Activated gamma-delta T cell treated with anti-CD3 and anti-CD28 coated beads, Interleukin-2, amount 50 U/mL, for 16 hours (primary cell): ENCODE measurements around the gene INSRR.

Experiments used
- DNase-seq: peaks from one replicate; pipeline ENCODE4 v3.0.0-alpha.2; 2020; ENCODE audit warnings: low read depth

Gene INSRR

GRCh38 chr1:156832434-156832833 lies 26.5 kb downstream of the INSRR start:
- DNase-seq, result no peak

DNA sequence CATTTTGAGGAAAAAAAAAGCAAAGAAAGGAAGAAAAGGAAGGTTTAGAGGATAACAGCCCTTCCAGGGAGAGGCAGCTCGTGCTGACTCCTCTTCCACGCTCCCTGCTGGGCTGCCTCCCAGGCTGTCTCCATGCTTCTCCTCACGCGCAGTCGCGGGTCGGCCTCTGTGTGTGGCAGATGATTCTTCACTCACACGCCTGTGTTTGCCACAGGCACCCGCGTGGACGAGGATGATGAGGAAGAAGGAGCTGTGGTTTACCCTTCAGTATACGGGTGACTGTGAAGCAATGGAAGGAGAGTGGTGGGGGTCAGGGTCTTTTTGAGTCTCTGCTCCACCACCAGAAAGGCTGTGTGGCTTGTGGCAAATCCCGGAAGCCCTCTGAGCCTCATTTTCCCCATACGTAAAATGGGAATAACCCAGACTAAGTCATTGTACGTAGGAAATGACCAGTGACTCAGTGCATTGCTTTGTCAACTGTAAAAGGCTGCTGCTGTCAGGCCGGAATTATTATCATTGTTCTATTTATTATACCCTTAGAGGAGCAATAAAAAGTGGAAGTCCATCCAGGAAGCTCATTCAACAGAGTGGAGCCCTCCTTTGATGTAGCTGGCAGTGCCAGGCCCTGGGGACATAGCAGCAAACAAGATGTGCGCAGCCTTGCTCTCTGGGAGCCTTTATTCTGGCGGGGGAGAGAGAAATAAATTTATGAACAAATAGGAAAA lies 30.4 kb downstream of the INSRR start:
- DNase-seq, result no peak

DNA sequence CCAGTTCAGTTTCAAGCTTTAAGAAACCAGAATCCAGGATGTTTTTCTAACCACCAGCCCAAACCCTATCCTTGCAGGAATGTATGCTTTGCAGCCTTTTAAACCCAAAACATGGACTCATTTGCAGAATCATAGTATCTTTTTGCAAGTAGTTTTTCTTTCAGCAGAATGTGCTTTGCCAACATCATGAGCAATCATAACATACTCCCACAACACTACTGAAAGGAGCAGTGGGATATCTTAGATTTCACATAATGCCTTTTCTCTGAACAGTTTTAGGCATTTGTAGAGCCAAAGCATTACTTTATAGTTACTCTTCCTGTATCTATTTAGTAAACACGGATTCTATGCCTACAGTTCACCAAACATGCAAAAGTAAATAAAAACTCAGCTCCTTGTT lies 32.3 kb downstream of the INSRR start:
- DNase-seq, result no peak

DNA sequence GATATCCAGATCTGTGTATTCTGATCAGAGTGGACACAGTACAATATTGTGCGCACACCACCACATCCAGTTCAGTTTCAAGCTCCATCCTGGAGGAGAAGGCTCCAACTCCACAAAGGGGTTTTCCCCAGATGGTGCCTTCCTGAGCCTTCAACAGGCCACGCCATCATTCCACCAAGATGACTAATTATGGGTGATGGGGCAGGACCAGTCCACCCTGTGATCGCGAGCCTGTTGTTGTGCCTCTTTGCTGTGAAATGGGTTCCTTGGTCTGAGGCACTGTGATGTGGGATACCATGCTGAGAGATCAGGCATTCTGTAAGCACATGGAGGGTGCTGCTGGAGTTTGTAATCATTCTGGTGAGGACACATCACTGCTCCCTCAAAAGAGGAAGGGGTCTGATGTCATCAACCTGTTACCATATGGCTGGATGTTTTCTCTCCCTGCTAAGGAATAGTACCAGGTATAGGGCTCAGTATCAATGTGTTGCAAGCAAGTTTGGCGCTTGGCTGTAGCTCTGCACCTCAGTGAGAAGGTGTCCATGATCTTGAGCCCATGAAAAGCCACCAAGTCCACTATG lies 35.6 kb downstream of the INSRR start:
- DNase-seq, result no peak

- DNase-seq, result no peak
These were observed 36.2 kb downstream of the INSRR start for GRCh38 chr1:156822680-156823079.

GRCh38 chr1:156821801-156822200 lies 37.1 kb downstream of the INSRR start:
- no peak for DNase-seq

DNA sequence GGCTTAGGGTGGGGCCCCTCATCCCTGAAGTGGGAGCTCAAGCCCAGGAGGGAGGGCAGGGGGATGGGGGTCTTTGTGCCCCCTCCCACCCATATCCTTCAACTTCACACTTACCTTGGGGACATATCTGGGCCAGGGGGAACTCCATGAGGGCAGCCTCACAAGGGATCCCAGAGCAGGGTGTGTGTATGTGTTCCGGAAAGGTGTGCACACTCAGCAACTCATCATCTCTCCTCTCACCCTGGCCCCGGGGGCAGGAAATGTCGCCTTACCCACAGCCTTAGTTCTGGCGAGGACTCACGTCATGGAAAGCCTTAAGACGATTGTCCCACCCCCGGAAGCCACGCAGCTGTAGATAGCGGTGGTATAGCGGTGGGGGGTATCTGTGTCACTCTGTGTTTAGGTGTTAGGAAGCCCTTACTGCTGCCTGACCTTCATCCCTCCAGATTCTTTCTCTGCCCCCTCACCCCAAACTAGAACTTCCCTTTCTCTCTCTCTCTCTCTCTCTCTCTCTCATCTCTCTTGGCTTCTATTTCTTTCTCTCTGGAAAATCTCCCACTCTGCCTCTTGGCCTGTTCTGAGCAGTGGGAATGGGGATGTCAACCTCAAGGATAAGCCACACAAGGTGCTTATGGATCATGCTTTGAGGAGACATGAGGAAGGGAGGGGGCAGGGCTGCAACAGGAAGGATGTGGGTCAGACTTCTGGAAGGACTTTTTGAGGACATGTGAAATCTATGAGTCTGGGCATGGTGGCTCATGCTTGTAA lies 42.2 kb downstream of the INSRR start, which contains the start of gene SH2D2A:
SH2D2A (minus strand) TSS at position 288 of the 768 bp plus-strand sequence; CDS start at position 148, 140 bp downstream.
- peak; percentile 95 for DNase-seq

DNA sequence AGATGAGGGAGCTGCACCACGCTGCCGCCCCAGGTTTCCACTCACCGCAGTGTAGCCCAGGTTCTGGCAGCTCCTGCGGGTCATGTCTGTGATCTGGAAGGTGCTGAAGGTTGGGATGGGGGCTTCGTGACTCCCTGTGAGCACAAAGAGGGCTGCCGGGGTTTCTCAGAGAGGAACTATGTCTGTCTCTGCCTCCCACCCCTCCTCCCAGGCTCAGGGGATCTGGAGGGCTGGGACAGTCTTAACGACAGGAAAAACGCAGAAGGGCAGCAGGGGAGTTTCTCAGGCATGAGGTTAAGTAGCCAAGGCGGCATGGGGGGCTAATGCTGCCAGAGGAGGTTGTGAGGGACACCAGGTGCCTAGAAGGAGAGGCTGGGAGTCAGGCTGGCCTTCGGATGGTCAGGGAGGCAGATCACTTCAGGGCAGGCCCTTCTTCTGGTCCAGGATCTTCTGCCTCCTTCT lies 42.9 kb downstream of the INSRR start:
- no peak for DNase-seq

DNA sequence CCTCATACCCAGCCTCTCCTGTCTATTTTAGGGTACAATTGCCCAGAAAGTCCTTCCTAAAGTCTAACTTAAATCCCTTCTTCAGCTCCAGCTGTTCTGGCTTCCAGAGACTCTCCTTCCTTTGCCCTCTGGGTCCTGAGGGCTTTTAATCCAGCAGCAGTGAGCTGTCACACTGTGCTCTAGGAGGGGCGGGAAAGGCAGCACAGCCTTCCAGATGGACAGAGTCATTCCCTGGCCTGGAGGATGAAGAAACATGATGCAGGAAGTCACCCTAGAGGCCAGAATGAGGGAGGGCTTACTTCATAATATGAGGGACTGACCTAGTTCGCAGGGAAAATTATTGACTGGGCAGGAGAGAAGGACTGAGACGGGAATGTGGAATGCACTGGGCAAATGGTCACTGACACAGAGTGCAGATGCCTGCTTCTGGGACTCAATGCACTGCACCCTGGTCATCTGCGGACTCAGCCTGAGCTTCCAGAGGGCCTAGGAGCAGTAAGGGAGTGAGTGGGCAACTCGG lies 43.5 kb downstream of the INSRR start:
- no peak for DNase-seq

DNA sequence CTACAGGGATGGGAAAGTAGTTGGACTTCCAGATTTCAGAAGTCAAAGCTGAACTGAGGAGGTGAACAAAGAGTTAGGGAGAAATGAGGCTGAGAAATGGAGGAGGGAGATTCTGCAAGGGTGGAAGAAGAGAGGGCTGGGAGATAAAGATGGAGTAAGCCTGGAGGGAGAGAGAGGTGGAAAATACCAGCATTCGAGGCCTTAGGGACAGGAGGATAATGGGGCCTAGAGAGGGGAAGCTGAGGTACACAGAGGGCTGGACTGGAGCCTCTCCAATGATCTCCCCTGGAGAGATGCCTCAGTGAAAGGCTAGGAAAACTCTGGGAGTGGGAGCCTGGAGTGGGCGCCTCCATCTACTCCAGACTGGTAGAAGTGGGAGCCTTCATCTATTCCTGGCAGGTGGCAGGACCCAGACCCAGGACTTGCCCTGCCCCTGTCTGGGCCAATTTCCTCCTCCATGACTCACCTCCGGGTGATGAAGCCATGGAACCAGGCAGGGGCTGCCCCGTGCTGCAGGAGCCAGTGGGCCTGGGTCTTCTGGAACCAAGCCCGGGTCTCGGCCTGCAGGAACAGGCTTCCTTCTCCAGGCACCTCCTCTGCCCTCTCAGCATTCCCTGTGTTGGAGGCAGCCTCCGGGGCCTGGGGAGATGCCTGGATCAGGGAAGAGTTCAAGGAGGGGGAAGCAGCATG lies 44.2 kb downstream of the INSRR start:
- DNase-seq, result no peak

DNA sequence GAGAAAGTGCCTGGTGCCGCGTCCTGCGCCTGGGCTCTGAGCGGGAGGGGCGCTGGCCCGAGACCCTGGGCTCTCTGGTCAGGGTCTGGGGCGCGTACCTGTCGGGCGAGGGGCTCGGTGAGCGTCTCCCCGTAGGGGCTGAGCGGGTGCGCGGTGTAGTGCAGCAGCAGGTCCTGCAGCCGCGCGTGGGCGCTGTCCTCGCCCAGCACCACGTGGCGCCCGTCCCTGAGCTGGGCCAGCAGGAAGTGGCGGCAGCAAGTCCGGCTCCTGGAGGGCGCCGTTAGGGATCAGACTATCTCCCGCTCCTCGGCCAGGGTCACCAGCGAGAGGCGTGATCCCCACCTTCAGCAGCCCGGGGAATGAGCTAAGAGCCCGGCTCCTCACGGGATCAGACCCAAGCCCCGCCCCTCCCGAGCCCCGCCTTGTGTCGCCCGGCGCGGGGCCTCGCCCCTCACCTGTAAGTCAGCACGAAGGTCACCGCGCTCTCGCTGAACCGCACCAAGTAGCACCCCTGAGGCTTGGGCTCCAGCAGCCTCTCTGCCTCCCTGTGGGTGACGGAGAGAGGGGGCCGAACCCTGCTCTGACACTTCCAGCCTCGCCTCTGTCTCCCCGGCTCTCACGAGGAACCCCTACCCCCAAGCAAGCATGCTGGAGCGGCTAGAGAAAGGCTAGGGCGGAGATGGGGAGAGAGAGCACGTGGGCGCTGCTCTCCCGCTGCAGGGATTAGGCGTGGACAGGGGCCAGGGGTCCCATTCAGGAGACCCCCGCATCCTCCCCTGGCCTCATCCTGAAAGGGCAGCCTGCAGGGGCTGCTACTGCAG lies 45.0 kb downstream of the INSRR start:
- peak; percentile 60 for DNase-seq

DNA sequence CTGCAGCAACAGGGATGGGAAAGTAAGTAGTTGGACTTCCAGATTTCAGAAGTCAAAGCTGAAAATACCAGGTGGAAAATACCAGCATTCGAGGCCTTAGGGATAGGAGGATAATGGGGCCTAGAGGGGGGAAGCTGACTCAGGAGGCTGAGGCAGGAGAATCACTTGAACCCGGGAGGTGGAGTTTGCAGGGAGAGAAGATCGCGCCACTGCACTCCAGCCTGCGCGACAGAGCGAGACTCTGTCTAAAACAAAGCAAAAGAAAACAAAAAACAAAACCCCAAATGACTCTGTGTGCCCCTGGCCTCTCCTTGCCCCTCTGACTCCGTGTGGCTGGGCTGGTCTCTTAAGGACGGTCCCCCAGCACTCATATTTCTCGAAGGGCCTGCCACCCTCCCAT lies 45.6 kb downstream of the INSRR start:
- no peak for DNase-seq

GRCh38 chr1:156812293-156812990 lies 46.5 kb downstream of the INSRR start:
- DNase-seq, result no peak

- DNase-seq, result no peak
These were observed 47.7 kb downstream of the INSRR start for GRCh38 chr1:156811168-156811567.

GRCh38 chr1:156809711-156810366 lies 49.1 kb downstream of the INSRR start:
- DNase-seq, result no peak

DNA sequence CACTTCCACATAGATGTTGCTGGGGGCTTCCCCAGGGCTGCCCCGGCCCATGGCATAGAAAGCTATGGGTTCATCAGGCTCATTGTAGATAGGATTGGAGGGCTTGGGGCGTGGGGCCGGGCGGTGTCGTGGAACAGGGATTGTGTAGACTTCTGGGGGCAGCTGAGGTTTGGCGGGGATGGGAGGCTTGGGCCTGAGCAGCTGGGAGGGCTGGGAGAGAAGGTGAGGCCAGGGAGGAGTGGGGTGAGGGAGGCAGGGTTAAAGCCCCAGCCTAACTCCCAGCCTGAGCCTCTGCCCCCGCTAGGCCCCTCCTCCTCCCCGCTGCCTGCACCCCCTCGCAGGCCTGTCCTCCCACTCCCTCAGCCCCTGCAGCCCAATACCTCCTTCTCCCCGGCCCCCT lies 49.6 kb downstream of the INSRR start:
- DNase-seq, result no peak

DNA sequence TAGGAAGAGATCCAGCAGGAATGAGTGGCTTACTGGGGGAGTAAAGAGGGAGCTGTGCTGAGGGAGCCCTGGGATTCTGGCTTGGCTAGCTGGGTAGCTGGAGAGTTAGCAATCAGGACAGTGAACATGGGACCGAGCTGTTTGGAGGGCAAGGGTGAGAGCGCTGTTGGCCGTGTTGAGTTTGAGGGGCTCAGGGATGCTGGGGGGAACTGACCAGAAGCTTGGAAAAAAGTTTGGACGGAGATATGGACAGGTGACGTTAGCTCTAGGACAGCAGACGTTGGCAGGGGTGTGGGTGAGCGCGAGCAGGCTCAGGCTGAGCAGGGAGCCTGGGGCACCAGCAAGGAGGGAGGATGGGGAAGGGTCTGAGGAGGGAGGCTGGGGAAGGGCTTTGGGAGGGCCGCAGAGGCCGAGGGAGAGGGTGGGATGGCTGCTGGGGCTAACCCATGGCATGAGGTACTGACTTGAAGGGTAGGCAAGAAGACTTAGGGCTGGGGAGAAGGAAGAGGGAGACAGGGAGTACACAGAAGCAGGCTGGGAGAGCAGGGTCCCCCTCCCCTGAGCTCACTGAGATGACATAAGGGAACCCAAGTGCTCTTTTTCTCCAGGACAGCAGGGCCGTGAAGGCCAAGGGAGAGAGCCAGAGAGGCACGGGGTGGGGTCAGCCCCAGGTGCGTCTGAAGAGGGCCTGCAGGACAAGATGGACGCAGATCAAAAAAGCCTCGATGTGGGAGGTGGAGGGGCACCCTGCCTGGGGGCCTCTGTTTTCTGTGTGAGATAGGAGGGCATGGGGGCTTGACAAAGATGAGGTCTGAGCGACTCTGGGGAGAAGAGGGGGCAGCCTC lies 50.5 kb downstream of the INSRR start:
- DNase-seq, result no peak

GRCh38 chr1:156807627-156808026 lies 51.3 kb downstream of the INSRR start:
- DNase-seq, result no peak
